Stimulated activated CD8-positive, alpha-beta memory T cell treated with anti-CD3 and anti-CD28 coated beads, Interleukin-7, amount 100 ng/mL, for 4 hours (primary cell): Measurements from ENCODE around the gene CHST2.
A peak's percentile ranks its signal among the peaks of the same experiment; 100 is the strongest.

Source experiments
- DNase-seq, 2 donors: peaks; one replicate each; pipeline ENCODE4 v3.0.0-alpha.2; 2020; ENCODE audit warnings: low read depth in 2 of 2

Gene CHST2

DNA sequence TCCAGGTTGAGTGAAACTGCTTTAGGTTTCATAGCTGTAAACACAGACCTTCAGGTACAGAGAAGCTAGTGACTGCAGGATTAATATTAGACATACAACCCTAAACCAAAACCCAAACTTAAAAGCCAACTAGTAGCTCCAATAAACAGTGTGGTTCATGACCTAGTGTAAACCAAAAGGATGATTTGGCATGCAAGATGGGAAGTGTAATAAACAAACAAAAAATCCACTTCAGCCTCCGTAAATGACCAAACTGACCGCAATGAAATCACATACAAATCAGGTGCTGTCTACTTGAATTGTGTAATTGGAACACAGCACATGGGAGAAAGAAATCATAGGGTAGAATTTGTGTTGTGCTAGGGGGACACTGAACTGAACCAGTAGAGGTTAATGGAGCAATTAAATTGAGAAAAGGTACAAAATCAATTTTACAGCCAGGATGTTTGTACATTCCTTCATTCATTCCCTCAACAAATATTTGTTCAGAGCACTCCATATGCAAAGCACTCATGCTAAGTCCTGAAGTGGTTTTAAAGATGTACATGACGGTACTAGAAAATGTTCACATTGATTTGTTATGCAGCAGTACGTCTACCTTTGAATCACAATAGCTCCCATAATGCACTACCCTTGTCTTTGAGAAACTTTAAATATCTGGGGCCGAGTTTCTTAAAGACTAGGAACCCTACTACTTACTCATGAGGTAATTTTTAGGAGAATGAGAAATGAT, 21.4 kb upstream of the CHST2 start:
- no peak for DNase-seq

GRCh38 chr3:143099210-143099609, 20.4 kb upstream of the CHST2 start:
- DNase-seq, result no peak

DNA sequence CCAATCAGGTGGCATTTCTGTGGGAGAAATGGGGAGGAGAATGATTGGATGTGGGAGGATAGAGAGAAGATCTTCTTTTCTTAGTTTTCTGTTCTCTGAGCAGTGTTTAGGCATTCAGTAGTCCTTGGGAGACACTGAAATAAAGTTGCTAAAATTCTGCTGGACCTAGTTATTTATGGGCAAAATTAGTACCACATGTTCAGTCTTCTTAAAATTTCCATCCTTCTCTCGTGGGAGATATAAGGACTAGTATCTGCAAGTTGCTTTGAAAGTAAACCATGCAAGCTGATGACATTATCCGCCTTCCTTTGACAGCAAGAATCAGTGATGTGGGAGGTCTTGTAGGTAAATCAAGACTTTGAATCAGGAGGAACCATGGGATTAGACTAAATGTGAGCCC, 19.9 kb upstream of the CHST2 start:
- DNase-seq, result no peak

DNA sequence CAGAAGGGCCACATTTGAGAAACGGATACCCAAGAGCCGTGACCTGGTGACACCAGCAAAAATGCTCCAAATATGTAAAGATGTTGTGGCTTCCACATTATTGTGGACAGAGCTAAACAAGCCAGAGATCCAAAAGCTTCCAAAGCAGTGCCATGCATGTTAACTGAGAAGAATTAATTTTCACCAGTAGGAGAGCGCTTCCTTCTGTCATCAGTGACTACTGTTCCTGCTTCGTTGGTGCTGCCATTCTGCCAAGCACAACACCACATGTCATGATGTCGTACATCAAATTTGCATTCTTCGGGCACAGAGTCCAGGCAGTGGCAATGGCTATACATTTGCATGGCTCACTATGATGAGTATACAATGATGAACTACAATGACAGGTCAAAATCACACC, 19.1 kb upstream of the CHST2 start:
- DNase-seq, result no peak

DNA sequence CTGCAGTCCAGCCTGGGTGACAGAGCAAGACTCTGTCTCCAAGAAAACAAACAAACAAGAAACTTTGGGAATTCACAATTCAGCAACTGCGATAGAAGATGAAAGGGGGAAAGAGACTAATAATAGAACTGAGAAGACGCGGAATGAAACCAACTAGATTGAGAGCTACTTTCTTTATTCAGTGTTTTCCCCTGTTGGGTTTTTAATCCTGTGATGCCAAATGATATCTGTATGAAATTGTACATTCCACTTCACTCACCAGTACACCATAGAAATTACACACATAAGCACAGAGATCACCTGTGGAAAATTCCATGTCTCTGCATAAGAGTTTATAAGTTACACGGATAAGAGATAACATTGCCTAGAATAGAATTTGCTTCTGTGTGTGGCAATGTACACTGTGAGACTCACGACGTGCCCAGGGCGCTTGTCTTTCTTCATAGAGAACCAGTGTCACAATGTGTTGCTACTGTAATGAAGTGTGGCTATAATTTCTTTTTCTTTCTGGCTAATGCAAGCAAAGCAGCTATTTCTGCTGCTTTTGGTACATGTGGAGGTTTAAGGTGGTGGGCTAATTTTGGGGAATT, 17.7 kb upstream of the CHST2 start:
- no peak for DNase-seq

- DNase-seq, result no peak
Observed at GRCh38 chr3:143103652-143104051, 15.9 kb upstream of the CHST2 start.

DNA sequence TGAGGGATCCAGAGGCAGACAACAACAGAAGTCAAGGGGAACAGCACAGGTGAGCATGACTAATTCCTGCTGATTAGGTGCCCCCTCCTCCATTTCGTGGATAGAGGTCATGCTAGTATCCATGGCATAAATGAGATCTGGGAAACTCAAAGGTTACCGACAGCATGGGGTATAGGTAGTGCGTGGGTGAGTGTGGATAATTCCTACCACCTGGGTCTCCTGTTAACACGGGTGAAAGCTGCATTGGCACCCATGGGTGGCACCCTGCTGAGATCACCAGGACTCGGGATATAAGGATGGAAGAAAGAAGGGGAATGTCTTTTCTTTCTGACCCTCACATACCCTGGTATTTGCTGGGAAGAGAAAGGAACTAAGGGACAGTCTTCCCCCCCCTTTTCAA, 14.4 kb upstream of the CHST2 start:
- no peak for DNase-seq

- no peak for DNase-seq
Observed at GRCh38 chr3:143109861-143110260, 9.7 kb upstream of the CHST2 start.

- no peak for DNase-seq
Observed at GRCh38 chr3:143110371-143110770, 9.2 kb upstream of the CHST2 start.

DNA sequence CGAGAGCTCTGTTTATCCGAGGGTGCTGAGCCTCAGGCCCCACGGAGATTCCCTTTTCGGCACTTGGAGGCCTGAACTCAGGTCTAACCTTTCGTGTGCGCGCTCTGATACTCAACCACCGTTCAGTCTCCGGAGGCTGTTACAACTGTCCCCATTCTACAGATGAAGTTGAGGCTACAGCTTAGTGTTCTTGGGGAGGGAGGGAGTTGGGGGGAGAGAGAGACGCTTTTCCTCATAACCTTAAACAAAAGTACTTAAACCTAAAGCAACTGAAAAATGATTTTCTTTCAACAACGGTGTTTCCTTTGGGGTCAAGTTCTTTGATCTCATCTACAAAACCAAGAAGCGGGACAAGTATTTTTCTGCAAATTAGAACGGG, 952 bp upstream of the CHST2 start:
- no peak for DNase-seq

DNA sequence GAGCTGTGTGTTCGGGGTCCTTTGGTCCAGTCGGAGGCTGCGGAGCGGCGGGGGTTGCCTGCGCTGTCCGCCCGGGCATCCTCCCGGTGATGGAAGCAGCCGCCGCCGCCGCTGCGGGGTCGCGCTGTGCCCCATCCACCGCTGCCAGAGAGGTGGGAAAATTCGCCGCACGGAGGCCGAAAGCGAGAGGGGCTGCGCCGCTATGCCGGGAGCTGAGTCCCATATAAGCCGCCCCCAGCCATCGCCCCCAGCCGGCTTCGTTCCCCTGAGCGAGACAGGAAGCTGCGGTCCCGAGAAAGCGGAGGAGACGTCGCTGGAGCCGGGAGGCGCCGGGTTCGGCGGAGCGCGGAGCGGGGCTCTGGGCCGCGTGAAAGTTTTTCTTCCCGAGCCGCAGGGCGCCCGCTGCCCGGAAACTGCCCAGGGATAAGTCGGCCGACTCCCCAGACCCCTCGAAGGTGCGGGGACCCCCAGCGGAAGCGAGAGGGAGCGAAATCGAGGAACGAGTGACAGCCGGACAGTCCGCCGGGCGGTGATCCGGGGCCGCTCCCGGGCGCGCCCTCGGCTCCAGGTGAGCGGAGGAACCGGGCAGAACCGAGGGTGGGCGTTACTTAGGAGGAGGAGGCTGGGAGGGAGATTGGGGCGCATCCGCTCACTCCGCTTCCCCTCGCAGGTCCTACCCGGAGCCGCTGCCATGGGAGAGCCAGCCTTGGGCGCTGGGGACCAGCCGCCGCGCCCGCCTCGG, 574 bp downstream of the CHST2 start:
- DNase-seq, result peak in 1 of 2 donors; percentile 28

- DNase-seq, result peak in 1 of 2 donors; percentile 25
Observed at GRCh38 chr3:143120716-143121240, 1.2 kb downstream of the CHST2 start.

DNA sequence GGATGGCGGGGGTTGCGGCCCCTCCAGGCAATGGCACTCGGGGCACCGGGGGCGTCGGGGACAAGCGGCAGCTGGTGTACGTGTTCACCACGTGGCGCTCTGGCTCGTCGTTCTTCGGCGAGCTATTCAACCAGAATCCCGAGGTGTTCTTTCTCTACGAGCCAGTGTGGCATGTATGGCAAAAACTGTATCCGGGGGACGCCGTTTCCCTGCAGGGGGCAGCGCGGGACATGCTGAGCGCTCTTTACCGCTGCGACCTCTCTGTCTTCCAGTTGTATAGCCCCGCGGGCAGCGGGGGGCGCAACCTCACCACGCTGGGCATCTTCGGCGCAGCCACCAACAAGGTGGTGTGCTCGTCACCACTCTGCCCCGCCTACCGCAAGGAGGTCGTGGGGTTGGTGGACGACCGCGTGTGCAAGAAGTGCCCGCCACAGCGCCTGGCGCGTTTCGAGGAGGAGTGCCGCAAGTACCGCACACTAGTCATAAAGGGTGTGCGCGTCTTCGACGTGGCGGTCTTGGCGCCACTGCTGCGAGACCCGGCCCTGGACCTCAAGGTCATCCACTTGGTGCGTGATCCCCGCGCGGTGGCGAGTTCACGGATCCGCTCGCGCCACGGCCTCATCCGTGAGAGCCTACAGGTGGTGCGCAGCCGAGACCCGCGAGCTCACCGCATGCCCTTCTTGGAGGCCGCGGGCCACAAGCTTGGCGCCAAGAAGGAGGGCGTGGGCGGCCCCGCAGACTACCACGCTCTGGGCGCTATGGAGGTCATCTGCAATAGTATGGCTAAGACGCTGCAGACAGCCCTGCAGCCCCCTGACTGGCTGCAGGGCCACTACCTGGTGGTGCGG, 1.9 kb downstream of the CHST2 start:
- peak; percentile 59 to 68 for DNase-seq

DNA sequence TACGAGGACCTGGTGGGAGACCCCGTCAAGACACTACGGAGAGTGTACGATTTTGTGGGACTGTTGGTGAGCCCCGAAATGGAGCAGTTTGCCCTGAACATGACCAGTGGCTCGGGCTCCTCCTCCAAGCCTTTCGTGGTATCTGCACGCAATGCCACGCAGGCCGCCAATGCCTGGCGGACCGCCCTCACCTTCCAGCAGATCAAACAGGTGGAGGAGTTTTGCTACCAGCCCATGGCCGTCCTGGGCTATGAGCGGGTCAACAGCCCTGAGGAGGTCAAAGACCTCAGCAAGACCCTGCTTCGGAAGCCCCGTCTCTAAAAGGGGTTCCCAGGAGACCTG, 2.5 kb downstream of the CHST2 start:
- no peak for DNase-seq

GRCh38 chr3:143122608-143123352, 3.2 kb downstream of the CHST2 start:
- no peak for DNase-seq

DNA sequence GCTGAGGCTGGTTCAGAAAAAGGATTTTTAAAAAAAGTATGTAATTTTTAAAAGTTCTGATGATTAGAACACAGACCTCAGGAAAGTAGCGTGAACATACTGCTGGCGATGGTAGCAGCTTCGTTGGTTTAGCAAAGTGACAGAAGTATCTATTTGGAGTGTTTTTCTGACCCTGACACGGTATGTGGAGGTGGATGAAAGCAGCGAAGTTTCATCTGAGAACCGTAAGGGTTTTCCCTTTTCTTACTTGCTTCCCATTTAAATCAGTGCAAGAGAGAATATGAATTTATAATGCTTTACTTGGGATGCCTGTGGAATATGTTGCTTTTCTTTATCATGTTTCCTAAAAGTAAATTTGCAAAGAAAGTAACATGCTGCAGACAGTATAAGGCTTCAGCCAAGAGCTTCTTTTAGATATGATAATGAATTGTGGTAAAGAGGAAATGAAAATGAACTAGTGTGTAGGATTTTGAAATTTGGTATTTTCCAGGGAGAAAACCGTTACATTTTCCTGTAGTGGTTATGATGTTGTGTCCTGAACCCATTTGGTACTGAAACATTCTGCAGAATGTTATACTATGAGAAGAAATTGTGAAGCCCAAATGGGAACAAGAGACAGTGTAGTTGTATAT, 3.9 kb downstream of the CHST2 start:
- DNase-seq, result no peak

DNA sequence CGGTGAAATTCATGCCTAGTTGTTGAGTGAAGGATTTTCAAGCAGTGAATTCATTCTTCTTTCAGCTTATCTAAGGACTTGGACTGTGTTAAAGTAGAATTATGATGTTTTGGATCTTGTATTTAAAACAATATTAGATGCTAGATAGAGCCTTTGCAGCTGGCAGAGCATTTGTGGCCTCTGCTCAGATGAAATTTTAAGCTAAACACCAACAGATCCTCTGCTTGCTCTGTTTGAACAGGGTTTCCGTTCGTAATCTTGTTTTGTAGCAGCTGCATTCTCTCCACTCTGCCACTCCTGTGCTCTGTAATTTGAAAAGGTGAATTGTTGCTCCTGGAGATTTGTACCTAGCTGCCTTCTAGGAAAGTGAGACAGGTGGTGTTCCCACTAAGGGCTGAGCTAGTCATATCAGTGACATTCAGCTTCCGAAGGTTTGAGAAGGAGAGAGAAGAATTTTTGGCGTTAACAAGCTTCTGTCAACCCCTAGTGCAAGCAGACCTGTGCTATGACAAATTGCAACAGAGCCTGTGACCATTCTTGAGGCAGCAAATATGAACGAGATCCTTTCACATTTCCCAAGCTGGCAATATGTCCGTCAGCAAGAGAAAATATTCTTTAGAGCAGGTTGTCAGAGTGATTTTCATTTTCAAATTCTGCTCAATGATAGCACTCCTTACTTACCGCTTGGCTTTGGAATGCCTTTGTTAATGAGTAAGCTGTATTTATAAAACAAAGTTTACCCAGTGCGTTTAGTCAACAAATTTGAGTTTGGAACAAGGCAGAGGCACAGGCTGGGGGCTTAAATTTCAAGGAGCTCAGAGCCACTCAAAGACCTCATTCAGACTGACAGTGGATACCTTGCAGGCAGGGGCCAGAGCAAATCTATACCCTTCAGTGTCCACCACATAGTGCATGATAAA, 5.3 kb downstream of the CHST2 start:
- no peak for DNase-seq

GRCh38 chr3:143127801-143128200, 8.2 kb downstream of the CHST2 start:
- DNase-seq, result no peak

DNA sequence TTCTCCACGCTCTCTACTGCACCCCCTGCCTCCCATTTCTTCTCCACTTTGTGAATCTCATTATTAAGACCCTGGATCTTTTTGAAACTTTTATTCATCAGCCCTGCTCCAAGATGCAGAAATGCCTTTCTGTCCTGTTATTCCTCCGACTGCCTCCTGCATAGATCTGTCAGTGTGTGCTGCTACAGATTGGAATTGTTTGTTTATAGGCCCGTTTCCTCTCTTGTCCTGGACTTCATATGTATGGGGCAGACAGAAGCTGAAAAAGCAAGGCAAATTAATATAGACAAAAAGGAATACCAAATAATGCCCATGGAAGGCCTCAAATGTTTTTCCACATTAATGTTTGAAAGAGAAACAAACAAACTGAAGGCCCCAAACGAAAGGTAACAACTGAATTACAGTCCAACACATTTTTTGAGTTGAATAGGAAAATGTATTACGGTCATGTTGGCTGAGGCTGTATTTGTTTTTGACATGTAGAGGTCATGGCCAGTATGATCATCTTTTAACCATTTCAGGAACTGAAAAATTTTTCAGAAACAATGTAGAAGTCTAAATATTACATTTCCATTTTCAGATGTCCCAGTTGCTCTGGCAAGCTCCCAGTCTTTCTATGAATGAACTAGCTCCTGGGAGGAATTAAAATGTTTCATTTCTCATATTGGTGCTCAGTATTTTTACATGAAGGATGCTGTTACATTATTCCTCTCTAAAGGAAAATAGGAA, 8.8 kb downstream of the CHST2 start:
- DNase-seq, result no peak
